ENCODE measurements around the gene WARS2. TPM values are rescaled to one million over a fixed set of nuclear protein-coding genes. Genes with fewer than 3 reads are reported as not detected.
"Not testable (repeated sequence)": the region's sequence is repeated elsewhere in the genome, so short reads cannot be mapped to it uniquely, and the experiment has no call there.

Gene WARS2
- total and polyA plus RNA-seq, 12 donors: 5.1 to 35.9 (median 20.9) TPM

DNA sequence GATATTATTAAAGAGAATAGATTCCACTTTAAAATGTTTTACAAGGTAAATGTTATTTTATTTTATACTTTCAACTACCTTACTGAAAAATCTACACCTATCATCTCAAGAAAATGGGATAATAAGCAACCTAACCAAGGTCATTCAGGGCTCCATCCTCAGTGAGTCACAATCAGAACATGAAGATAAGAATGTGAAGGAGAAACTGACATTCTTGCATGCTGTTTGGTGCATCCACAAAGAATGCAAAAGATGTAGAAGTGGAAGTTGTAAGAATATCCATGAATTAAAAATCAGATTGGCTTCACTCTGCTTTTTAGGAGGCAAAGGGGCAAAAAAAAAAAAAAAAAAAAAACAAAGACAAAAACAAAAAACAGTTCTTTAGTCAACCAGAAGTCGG lies 6.5 kb downstream of the WARS2 start:
- Histone ChIP-seq H3K4me1 (replicated peaks in 1 of 2) (peaks cover 0 to 4% of the 10 kb centered on the region in 2 donors), H3K4me3 (no peak overlapping the region), H3K36me3 (replicated peaks in 1 of 2) (no peaks in the 10 kb centered on the region), H3K27ac (no peak overlapping the region), H3K9me3 (replicated peaks in 1 of 3) (no peaks in the 10 kb centered on the region), H3K27me3 (no peaks in the 10 kb centered on the region)
- TF ChIP-seq, protein P1, sequence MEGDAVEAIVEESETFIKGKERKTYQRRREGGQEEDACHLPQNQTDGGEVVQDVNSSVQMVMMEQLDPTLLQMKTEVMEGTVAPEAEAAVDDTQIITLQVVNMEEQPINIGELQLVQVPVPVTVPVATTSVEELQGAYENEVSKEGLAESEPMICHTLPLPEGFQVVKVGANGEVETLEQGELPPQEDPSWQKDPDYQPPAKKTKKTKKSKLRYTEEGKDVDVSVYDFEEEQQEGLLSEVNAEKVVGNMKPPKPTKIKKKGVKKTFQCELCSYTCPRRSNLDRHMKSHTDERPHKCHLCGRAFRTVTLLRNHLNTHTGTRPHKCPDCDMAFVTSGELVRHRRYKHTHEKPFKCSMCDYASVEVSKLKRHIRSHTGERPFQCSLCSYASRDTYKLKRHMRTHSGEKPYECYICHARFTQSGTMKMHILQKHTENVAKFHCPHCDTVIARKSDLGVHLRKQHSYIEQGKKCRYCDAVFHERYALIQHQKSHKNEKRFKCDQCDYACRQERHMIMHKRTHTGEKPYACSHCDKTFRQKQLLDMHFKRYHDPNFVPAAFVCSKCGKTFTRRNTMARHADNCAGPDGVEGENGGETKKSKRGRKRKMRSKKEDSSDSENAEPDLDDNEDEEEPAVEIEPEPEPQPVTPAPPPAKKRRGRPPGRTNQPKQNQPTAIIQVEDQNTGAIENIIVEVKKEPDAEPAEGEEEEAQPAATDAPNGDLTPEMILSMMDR (IDR thresholded peaks at IDR 0.05): no peak
- no peak for TF ChIP-seq POLR2A (IDR thresholded peaks at IDR 0.05)
- intact Hi-C loops (cut with DNase I): no loop called here
- WGBS, 4 donors: 86 to 91% (median 89%) methylated on average over 1 of the region's 1 CpG
- DNase-seq: no peak

DNA sequence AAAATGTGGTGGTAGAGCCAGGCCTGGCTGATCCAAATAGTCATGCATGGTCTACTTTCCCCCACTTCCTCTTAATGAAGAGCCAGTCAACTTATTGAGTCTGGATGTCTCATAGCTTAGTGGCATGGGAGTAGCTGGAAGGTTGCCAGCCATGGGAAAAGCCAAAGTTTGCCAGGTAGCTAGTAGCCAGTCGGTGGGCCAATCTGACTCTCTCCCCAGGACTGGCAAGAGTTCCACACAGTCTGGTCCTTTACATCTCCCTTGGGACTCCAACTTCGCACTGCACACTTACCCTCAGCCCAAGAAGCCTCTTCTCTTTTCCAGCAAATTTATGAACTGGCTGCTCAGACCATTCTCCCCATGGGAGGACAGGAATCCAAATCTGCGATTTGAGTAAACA lies 8.3 kb downstream of the WARS2 start:
- Histone ChIP-seq H3K4me1 (replicated peaks in 1 of 2) (peaks cover 0 to 4% of the 10 kb centered on the region in 2 donors), H3K27me3 (no peaks in the 10 kb centered on the region), H3K36me3 (replicated peaks in 1 of 2) (no peaks in the 10 kb centered on the region), H3K9me3 (replicated peaks in 1 of 3) (no peaks in the 10 kb centered on the region), H3K27ac (no peak overlapping the region), H3K4me3 (no peak overlapping the region)
- TF ChIP-seq, protein P1 (IDR thresholded peaks at IDR 0.05): no peak
- no peak for TF ChIP-seq POLR2A (IDR thresholded peaks at IDR 0.05)
- 75 to 97% (median 93%) methylated on average over 3 of the region's 3 CpGs for WGBS, 4 donors
- DNase-seq: peak in 1 of 7 donors; percentile 21
- intact Hi-C loops (cut with DNase I): no loop called here

DNA sequence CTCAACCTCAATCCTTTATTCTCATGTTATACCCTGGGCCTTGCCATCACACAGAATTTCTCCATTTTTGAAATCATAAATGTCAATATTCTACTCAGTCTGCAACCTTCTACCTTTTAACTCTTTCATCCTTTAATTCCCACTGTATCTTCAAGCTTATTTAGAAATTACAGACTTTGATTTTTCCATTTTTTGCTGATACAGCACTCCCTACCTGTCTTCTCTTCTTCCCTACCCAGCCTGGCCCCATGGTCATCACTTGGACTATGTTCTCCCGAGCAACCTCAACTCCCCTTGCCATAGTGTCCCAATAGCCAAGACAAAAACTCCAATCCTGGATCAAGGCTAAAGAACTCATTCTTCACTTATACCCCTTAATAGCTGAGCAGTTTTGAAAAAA lies 14.6 kb downstream of the WARS2 start:
- H3K36me3 ChIP-seq (replicated peaks in 1 of 2): no peaks in the 10 kb centered on the region
- intact Hi-C loops (cut with DNase I): no loop called here
- 86 to 100% (median 97%) methylated on average over 1 of the region's 1 CpG for WGBS, 4 donors
- H3K4me3 ChIP-seq: no peak overlapping the region
- no peak for DNase-seq
- no peaks in the 10 kb centered on the region for H3K9me3 ChIP-seq (replicated peaks in 1 of 3)
- H3K4me1 ChIP-seq (replicated peaks in 1 of 2): no peaks in the 10 kb centered on the region
- TF ChIP-seq POLR2A (IDR thresholded peaks at IDR 0.05): no peak
- TF ChIP-seq, protein P1 (IDR thresholded peaks at IDR 0.05): no peak
- H3K27me3 ChIP-seq: no peaks in the 10 kb centered on the region
- no peak overlapping the region for H3K27ac ChIP-seq

DNA sequence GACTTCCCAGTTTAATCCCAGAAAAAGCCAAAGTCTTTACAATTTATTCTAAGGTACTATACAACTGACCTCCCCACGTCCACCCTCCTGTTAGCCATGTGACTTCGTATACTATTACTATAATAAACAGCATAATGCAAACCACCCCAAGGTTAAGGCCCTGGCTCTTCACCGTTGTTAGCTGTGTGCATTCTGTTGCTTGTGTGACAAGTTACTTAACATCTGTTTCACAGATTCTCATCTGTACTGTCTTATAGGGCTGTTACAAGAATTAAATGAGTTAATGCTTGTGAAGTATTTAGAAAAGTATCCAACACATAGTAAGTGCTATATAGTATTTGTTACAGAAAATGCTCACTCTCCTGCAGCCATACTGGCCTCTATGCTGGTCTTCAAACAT lies 15.7 kb downstream of the WARS2 start:
- TF ChIP-seq, protein P1 (IDR thresholded peaks at IDR 0.05): no peak
- no peak for TF ChIP-seq POLR2A (IDR thresholded peaks at IDR 0.05)
- no peak overlapping the region for H3K27ac ChIP-seq
- H3K4me1 ChIP-seq (replicated peaks in 1 of 2): no peaks in the 10 kb centered on the region
- no peak overlapping the region for H3K4me3 ChIP-seq
- WGBS, 4 donors: 83 to 91% (median 86%) methylated on average over 3 of the region's 3 CpGs
- no peaks in the 10 kb centered on the region for H3K27me3 ChIP-seq
- H3K36me3 ChIP-seq (replicated peaks in 1 of 2): no peaks in the 10 kb centered on the region
- intact Hi-C loops (cut with DNase I): no loop called here
- H3K9me3 ChIP-seq (replicated peaks in 1 of 3): no peaks in the 10 kb centered on the region
- no peak for DNase-seq

DNA sequence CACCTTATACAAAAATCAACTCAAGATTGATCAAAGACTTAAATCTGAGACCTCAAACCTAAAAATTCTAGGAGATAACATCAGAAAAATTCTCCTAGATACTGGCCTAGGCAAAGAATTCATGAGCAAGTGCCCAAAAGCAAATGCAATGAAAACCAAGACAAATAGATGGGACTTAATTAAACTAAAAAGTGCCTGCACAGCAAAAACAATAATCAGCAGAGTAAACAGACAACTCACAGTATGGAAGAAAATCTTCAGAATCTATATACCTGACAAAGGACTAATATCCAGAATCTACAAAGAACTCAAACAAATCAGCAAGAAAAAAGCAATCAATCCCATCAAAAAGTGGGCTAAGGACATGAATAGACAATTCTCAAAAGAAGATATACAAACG lies 18.6 kb downstream of the WARS2 start:
- 63 to 79% (median 70%) methylated on average over 1 of the region's 1 CpG for WGBS, 4 donors
- H3K4me3 ChIP-seq; intact Hi-C loops (cut with DNase I); H3K4me1 ChIP-seq (replicated peaks in 1 of 2); DNase-seq; H3K27me3 ChIP-seq; H3K27ac ChIP-seq; H3K36me3 ChIP-seq (replicated peaks in 1 of 2); H3K9me3 ChIP-seq (replicated peaks in 1 of 3): not testable (repeated sequence)

All from adrenal gland (tissue), 12 donors.